GM19240 (cell line): Measurements from ENCODE around the gene SDC1.

Source experiments
- DNase-seq: peaks from one replicate; pipeline ENCODE4 v3.0.0; 2011; ENCODE audit warnings: low spot score; ENCODE audit not compliant: insufficient read length

The SDC1 gene

GRCh38 chr2:20215183-20216040 is 9.5 kb downstream of the SDC1 start:
- no peak for DNase-seq

DNA sequence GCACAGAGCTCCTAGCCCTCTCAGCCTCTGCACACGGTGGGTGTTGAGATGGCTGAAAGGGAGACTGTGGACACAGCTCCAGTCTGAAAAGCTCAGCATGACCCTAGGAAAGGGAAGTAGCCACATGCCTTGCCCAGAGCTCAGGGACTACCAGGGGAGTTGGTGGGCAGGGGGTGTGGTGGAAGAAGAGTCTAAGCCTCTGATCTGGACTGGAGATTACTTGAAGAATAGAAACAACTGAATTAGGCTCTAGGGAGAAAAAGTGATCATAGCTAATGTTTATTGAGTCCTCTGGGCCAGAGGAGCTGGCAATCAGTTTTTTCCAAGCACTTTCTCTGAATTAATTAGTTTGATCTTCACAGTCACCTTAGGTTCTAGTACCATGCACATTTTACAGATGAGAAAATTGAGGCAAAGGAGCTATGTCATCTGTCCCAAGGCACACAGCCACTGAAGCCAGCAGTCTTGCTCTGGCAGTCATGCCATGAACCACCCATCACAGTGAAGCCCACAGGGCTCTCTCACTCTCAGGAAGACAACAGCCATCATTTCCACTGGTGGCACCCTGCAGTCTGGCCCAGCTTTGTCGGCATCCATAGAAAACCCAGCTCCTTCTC is 10.3 kb downstream of the SDC1 start:
- no peak for DNase-seq

DNA sequence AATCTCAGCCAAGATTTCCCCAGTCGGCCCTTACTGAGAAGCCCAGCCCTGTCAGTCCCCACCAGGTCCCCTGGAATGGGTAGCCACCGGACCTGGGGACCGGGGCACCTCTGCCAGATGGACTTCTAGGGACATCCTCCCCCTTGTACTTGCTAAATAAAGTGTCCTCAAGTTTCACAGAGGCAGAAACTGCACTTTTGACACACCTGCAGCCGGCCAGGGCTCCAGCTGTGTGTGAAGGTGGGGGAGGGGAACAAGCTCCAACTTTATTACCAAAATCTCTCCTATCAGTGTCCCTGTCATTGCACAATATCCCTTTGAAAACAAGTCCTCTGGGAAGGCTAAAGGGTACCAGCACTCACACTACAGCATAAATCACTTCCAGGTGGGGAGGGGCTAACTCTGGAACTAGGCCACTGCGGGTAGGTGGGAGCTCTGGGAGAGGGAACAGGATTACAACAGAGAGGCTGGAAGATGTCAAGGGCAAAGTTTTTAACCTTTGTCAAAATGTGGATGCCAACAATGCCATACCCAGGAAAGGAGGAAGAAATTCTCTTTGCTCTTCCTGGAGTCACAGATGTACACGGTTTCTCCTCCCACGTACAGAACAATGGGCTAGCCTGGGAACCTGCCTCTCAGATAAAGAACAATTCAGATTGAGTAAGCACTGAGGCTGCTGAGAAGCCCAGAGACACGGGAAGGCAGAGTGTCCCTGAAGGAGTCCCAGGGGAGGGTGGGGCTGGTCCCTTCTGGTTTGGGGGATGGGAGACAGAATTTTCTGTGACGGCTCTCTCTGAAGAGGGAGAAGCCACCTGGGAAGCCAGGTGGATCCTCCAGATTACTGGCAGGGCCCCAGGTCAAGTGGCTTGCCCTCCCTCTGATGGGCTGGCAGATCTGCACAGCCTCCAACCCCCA is 11.0 kb downstream of the SDC1 start:
- no peak for DNase-seq

DNA sequence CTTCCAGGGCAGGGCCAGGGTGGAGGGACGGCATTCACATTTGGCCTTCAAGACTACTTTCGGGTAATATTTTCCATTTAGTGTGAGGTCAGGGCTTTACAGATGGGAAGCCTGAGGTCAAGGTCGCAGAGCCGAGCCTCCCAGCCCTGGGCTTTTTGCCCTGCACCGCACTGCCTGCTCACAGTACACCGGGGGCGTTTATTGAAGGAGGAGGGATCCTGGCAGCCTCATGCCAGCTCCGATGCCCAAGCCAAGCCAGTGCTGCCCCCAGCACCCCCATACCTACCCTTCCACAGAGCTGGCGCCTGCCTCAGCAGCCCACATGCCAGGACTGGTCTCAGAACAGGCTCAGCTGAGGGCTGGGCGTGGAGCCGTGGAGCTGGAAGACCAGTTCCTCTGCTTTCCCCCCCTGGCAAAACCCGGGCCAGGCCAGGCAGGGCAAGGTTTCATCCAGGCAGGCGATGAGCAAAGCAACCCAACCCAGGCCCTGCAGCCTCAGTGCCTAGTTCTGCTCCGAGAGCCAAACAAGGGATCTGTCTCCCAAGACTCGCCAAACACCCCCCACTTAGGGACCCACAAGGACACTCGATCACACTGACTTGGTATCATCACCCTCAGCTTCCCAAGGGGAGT is 11.9 kb downstream of the SDC1 start:
- DNase-seq = no peak

DNA sequence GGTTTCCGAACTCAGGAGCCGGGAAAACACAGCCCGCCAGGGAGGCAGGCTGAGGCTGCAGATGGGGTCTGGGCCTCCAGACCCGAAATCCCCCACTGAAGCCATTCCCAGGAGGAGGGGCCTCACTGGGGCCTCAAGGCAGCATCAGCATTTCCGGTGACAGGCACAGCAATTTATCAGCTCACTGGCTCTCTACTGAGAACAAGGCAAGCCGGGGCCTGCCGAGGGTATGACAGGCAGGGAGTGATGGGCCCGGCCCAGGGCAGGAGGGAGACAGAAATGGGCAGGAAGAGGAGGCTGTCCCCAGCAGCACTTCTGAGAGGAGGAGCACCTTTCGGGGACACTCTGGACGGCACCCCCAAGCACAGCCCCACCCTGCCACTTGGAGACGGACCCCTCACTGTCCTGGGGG is 12.5 kb downstream of the SDC1 start:
- DNase-seq = no peak

DNA sequence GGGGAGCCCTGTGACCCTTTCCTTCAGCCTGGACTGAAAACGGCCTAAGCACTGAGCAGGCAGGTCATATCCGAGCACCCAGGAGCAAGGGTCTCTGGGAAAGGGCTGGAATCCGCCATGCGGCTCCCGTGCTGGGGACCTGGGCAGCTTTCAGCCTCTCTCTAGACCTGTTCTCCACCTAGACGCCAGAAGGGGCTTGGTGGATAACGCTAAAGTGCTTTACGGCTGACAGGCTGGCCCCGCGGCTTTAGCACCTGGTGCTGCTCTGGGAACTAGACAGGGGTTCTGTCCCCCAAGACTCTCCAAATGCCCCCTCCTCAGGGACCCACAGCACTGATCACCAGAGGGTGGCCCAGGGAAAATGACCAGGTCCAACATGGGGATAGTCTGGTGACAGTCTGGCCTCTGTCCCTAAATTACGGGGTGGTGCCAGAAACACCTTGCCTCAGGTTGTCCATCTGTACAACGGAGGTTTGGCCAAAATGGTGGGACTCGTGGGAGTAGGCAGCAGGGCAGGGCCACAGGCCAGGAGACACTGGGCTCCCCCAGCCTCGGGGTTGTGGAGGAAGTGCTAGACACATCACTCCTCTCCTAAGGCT is 13.0 kb downstream of the SDC1 start:
- DNase-seq = no peak

- DNase-seq = no peak
Measured at GRCh38 chr2:20211420-20211819, 13.5 kb downstream of the SDC1 start.

- DNase-seq = no peak
Measured at GRCh38 chr2:20210462-20210861, 14.5 kb downstream of the SDC1 start.

GRCh38 chr2:20209373-20210109 is 15.4 kb downstream of the SDC1 start:
- no peak for DNase-seq

GRCh38 chr2:20208476-20208859 is 16.5 kb downstream of the SDC1 start:
- no peak for DNase-seq

GRCh38 chr2:20207051-20207450 is 17.9 kb downstream of the SDC1 start:
- no peak for DNase-seq

DNA sequence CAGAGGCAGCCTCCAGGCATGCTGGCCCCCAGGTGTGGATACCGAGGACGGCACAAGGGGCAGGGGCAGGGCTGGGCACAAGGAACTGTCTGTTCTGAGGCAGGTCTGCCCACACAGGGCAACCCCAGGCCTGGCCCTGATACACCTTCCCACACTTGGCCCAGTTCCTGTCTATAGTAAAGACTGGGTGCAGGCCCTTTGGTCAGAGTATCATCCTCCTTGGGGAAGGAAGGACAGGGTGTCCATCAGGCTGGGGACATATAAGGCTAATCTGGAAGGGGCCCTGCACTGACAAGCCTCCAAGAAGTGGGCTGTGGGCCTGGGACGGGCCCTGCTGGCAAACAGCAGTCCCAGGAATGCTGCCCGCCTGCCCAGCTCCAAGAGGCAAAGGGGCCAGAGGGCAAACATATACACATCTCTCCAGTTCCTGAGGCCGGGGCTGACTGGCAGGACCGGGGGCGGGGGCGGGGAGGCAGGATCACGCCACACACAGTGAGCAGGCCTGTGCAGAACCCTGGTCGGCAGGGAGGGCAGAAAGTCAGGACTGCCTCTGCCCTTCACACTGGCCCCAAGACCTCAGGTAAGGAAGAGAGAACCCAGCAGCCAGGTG is 18.9 kb downstream of the SDC1 start:
- DNase-seq = no peak

GRCh38 chr2:20205069-20205468 is 19.9 kb downstream of the SDC1 start:
- DNase-seq = no peak

GRCh38 chr2:20203521-20204225 is 21.3 kb downstream of the SDC1 start:
- no peak for DNase-seq

DNA sequence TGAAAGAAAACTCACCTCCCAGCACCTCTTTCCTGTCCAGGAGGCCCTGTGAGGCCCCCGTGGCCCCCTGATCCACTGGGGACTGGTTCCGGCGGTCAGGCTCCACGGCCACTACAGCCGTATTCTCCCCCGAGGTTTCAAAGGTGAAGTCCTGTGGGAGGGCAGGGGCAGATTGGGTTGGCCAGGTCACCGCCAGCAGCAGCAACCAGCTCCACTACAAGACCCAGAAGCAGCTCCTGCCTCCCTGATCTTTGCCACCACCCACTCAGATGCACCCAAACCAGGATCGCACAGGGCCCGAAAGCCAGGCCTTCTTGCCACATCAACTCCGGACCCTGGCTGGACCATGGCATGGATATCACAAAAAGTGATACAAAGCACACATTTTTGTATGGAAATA is 21.9 kb downstream of the SDC1 start:
- no peak for DNase-seq

DNA sequence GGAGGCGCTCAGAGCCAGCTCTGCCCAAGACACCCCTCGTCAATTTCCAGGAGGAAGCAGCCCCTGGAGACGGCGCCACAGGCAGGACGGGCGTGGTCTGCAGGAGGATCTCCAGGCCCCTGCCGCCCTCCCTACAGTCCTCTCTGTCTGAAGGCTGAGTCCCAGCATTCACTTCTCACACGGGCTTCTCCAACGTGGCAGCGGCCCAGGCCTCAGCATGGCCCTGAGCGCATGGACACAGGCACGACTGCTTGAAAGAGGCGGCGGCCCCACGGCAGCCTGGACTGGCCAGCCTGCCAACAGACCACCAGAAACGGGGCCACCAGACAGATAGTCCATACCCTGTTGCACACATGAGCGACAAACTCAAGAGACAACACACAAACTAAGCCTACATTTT is 23.3 kb downstream of the SDC1 start:
- no peak for DNase-seq

- no peak for DNase-seq
Measured at GRCh38 chr2:20200697-20201555, 24.0 kb downstream of the SDC1 start.

- no peak for DNase-seq
Measured at GRCh38 chr2:20199633-20200270, 25.2 kb downstream of the SDC1 start.
